ENCODE data around the gene ZRANB2.

GRCh38 chr1:71093938-71094337, 13.1 kb upstream of the ZRANB2 start:
- TF ChIP-seq POLR2A (IDR thresholded peaks at IDR 0.05; ENCODE audit: low read length) (no peak), GATA1 (IDR thresholded peaks at IDR 0.05; ENCODE audit: low read depth, low read length) (no peak)

All from erythroblast (primary cell).